NB4 (cell line): ENCODE measurements around the gene OR2W1.
A peak's percentile ranks its signal among the peaks of the same experiment; 100 is the strongest.

Experiments used
- DNase-seq: peaks from one replicate; pipeline ENCODE4 v3.0.0; 2010; ENCODE audit warnings: low read depth
- H3K4me3 ChIP-seq: one replicate; pipeline ENCODE4 v1.5.1; 2011; ENCODE audit warnings: mild to moderate bottlenecking, low read depth, low read length, moderate library complexity
- MAX ChIP-seq: IDR thresholded peaks from 2 replicates; pipeline ENCODE4 v1.6.1; 2011; ENCODE audit warnings: low read depth, low read length
- MYC ChIP-seq: IDR thresholded peaks from 2 replicates; pipeline ENCODE4 v1.6.1; 2011; ENCODE audit warnings: low read depth, low read length
- POLR2A ChIP-seq: IDR thresholded peaks from 2 replicates; pipeline ENCODE4 v1.6.1; 2011; ENCODE audit warnings: mild to moderate bottlenecking; ENCODE audit not compliant: insufficient read length; ENCODE audit errors: extremely low read depth
- TF ChIP-seq, protein P1 (sequence below): IDR thresholded peaks from one replicate; pipeline ENCODE4 v1.5.1; 2012; ENCODE audit warnings: low read depth, low read length

Gene OR2W1

GRCh38 chr6:29025927-29026585 lies 18.9 kb downstream of the OR2W1 start:
- no peak overlapping the region for H3K4me3 ChIP-seq
- TF ChIP-seq MAX: no peak
- TF ChIP-seq MYC: no peak
- no peak for DNase-seq

DNA sequence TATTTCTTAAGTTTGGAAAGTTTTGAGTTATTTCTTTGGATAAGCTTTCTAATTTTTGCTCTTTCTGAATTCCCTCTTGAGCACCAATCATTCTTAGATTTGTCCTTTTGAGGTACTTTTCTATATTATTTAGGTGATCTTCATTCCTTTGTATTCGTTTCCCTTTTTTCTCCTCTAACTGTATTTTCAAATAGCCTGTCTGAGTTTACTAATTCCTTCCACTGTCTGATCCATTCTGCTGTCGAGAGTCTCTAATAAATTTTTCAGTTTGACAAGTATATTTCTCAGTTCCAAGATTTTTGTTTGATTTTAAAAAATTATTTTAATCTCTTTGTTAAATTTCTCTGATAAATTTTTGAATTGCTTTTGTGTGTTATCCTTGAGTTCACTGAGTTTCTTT lies 23.5 kb downstream of the OR2W1 start:
- no peak for TF ChIP-seq MYC
- TF ChIP-seq, protein P1, sequence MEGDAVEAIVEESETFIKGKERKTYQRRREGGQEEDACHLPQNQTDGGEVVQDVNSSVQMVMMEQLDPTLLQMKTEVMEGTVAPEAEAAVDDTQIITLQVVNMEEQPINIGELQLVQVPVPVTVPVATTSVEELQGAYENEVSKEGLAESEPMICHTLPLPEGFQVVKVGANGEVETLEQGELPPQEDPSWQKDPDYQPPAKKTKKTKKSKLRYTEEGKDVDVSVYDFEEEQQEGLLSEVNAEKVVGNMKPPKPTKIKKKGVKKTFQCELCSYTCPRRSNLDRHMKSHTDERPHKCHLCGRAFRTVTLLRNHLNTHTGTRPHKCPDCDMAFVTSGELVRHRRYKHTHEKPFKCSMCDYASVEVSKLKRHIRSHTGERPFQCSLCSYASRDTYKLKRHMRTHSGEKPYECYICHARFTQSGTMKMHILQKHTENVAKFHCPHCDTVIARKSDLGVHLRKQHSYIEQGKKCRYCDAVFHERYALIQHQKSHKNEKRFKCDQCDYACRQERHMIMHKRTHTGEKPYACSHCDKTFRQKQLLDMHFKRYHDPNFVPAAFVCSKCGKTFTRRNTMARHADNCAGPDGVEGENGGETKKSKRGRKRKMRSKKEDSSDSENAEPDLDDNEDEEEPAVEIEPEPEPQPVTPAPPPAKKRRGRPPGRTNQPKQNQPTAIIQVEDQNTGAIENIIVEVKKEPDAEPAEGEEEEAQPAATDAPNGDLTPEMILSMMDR: no peak
- TF ChIP-seq POLR2A: no peak
- no peak for TF ChIP-seq MAX
- H3K4me3 ChIP-seq: no peak overlapping the region
- DNase-seq: no peak

GRCh38 chr6:29019629-29020028 lies 25.3 kb downstream of the OR2W1 start:
- TF ChIP-seq MYC: no peak
- TF ChIP-seq, protein P1: no peak
- TF ChIP-seq POLR2A: no peak
- TF ChIP-seq MAX: no peak
- no peak overlapping the region for H3K4me3 ChIP-seq
- DNase-seq: no peak

- DNase-seq: no peak
- TF ChIP-seq POLR2A (no peak), MAX (no peak), MYC (no peak)
- TF ChIP-seq, protein P1: no peak
- H3K4me3 ChIP-seq: no peak overlapping the region
Measured at GRCh38 chr6:29017428-29017802, 27.6 kb downstream of the OR2W1 start.

GRCh38 chr6:29016559-29017427 lies 28.2 kb downstream of the OR2W1 start:
- H3K4me3 ChIP-seq: peak overlapping the region; percentile 67
- TF ChIP-seq MAX: peak; percentile 7; the same call in 1 of the 2 replicates
- TF ChIP-seq MYC: no peak
- TF ChIP-seq, protein P1: peak; percentile 82
- peak; percentile 89 for DNase-seq
